GM12878 (cell line): ENCODE data around the gene TIE1. TPM values are rescaled to one million over a fixed set of nuclear protein-coding genes. Genes with fewer than 3 reads are reported as not detected.

Source experiments
- ATAC-seq: fragments of 200-7000 bp; cut with Tn5 transposase; 3 replicates; pipeline ENCODE4 v1.9.1; 2020; ENCODE audit warnings: mild to moderate bottlenecking, moderate library complexity
- BruUV-seq: library from RNA; stranded (reverse); fragments of 400-500 nt; replicated peaks from 2 replicates; lab custom pipeline; 2021; lab: Mats Ljungman, UMichigan
- CTCF ChIA-PET: fragments of 300-600 bp; sonication (Branson Sonifier 250); formaldehyde crosslinking; extraction: SDS; loops from one replicate; lab custom pipeline; 2021; ENCODE audit warnings: inconsistent platforms; lab: Yijun Ruan, JAX
- POLR2A ChIA-PET: fragments of 350-600 bp; formaldehyde crosslinking; extraction: SDS; loops from one replicate; lab custom pipeline; 2021; ENCODE audit warnings: inconsistent platforms; lab: Charles Lee
- RAD21 ChIA-PET: fragments of 300-600 bp; sonication (Branson Sonifier 250); formaldehyde crosslinking; loops from one replicate; lab custom pipeline; 2023; ENCODE audit warnings: antibody characterized with exemption; ENCODE audit not compliant: unreplicated experiment; lab: Charles Lee
- SMC1A ChIA-PET: fragments of 300-600 bp; sonication (Branson Sonifier 250); formaldehyde crosslinking; loops from one replicate; lab custom pipeline; 2023; ENCODE audit not compliant: unreplicated experiment, uncharacterized antibody; lab: Charles Lee
- DNase-seq: peaks from one replicate; pipeline ENCODE4 v3.0.0-alpha.2; 2011; ENCODE audit warnings: low read depth, low spot score
- FAIRE-seq: peaks from 3 replicates; lab custom pipeline; 2011; peaks lifted over from hg19 to GRCh38; lab: Jason Lieb, UNC
- H2AFZ ChIP-seq: 2 replicates; pipeline ENCODE4 v1.6.0; 2011; ENCODE audit warnings: low read depth, low read length, control low read depth; ENCODE audit not compliant: control insufficient read depth
- H3K27ac ChIP-seq: 2 replicates; pipeline ENCODE4 v1.5.1; 2011; ENCODE audit warnings: control low read depth; ENCODE audit not compliant: control insufficient read depth, insufficient read depth
- H3K27me3 ChIP-seq, 2 experiments: replicated peaks in 1 of 2; 2 replicates each; pipeline versions ENCODE4 v1.6.0 to v1.6.1; 2011; ENCODE audit warnings: low read length in 1 of 2; ENCODE audit not compliant: control insufficient read depth in 2 of 2, insufficient read depth in 2 of 2
- H3K36me3 ChIP-seq, 2 experiments: 2 replicates each; pipeline ENCODE4 v1.5.1; 2011; ENCODE audit warnings: low read length in 1 of 2; ENCODE audit not compliant: control insufficient read depth in 2 of 2, insufficient read depth in 2 of 2
- H3K4me1 ChIP-seq: 2 replicates; pipeline ENCODE4 v1.6.1; 2011; ENCODE audit warnings: mild to moderate bottlenecking, low read length, moderate library complexity, mixed read lengths; ENCODE audit not compliant: control insufficient read depth, insufficient read depth
- H3K4me2 ChIP-seq: 2 replicates; pipeline ENCODE4 v1.6.0; 2011; ENCODE audit warnings: control low read depth; ENCODE audit not compliant: control insufficient read depth, insufficient read depth
- H3K4me3 ChIP-seq: fragments of 200-600 bp; sonication (generic); 2 replicates; pipeline ENCODE4 v1.5.1; 2016
- H3K79me2 ChIP-seq: 2 replicates; pipeline ENCODE4 v1.6.0; 2011; ENCODE audit warnings: low read length; ENCODE audit not compliant: control insufficient read depth, insufficient read depth
- H3K9ac ChIP-seq: 2 replicates; pipeline ENCODE4 v1.8.0; 2011; ENCODE audit warnings: low read length, control low read depth, mixed read lengths; ENCODE audit not compliant: control insufficient read depth, insufficient read depth
- H3K9me3 ChIP-seq: replicated peaks from 3 replicates; pipeline ENCODE4 v1.5.1; 2011; ENCODE audit warnings: mild to moderate bottlenecking, low read length; ENCODE audit not compliant: control insufficient read depth, insufficient read depth
- H4K20me1 ChIP-seq: 2 replicates; pipeline ENCODE4 v1.6.0; 2011; ENCODE audit not compliant: control insufficient read depth, insufficient read depth
- MEF2B ChIP-seq: fragments of 450-650 bp; IDR thresholded peaks from 2 replicates; pipeline ENCODE4 v1.6.1; 2018; ENCODE audit warnings: mild to moderate bottlenecking, moderate library complexity; ENCODE audit not compliant: partially characterized antibody, poor library complexity, severe bottlenecking
- NBN ChIP-seq: fragments of 450-650 bp; IDR thresholded peaks from 2 replicates; pipeline ENCODE4 v1.6.1; 2016
- POU2F2 ChIP-seq: IDR thresholded peaks from 3 replicates; pipeline ENCODE4 v1.6.1; 2011; ENCODE audit warnings: low read depth, mild to moderate bottlenecking, low read length, borderline replicate concordance
- SIX5 ChIP-seq: IDR thresholded peaks from 2 replicates; pipeline ENCODE4 v1.6.1; 2011; ENCODE audit warnings: mild to moderate bottlenecking, low read depth, low read length, moderate library complexity; ENCODE audit not compliant: severe bottlenecking
- WGBS: methylation state at CpG from one replicate; pipeline ENCODE4 v1.1.6; 2016; ENCODE audit warnings: low lambda C conversion rate; ENCODE audit not compliant: insufficient replicate concordance, insufficient coverage; ENCODE audit errors: missing lambda C conversion rate; 5-methylcytosine and 5-hydroxymethylcytosine counted together
- in situ Hi-C: fragments of 300-500 bp; cut with MboI; formaldehyde crosslinking; loops from 9 replicates; pipeline ENCODE4 v1.14.3; 2018; ENCODE audit warnings: mixed read lengths
- intact Hi-C: fragments of 100-400 bp; cut with micrococcal nuclease; formaldehyde crosslinking; loops from one replicate; pipeline ENCODE4 v1.14.2; 2022; ENCODE audit not compliant: unreplicated experiment
- polyA plus RNA-seq, 11 experiments: library from polyadenylated mRNA; depleted of rRNA in 4 of 11; unstranded in 6 of 11; stranded (reverse) in 5 of 11; fragments of >200 nt; fragmentation: Nextera tagmentation in 4 of 11; fragmentation: Illumina TruSeq in 1 of 11; extraction: Ambion mirVana in 4 of 11; extraction: Trizol in 1 of 11; gene quantifications; 1 replicate in 1 of 11; 2 replicates in 10 of 11; pipeline versions ENCODE4 v1.2.1 to v1.2.3, GENCODE V29; 2011 to 2016; ENCODE audit warnings: inconsistent platforms in 2 of 11, missing spikeins in 2 of 11, low read depth in 1 of 11
- total RNA-seq, 4 experiments: library from RNA; depleted of rRNA in 3 of 4; stranded (reverse); fragments of >200 nt in 3 of 4; fragmentation: Illumina TruSeq in 1 of 4; extraction: Trizol in 1 of 4; gene quantifications; 2 replicates each; pipeline versions ENCODE4 v1.2.1 to v1.2.3, GENCODE V29; 2013 to 2021
- TF ChIP-seq, protein P1 (sequence below): fragments of 450-650 bp; formaldehyde crosslinking; IDR thresholded peaks from 2 replicates; pipeline ENCODE4 v1.4.0; 2022; ENCODE audit warnings: mild to moderate bottlenecking, moderate library complexity
- TF ChIP-seq, protein P2 (sequence below): fragments of 450-650 bp; IDR thresholded peaks from 2 replicates; pipeline ENCODE4 v1.6.1; 2016; ENCODE audit warnings: mild to moderate bottlenecking
- TF ChIP-seq, protein P3 (sequence below): IDR thresholded peaks from 2 replicates; pipeline ENCODE4 v1.6.1; 2012; ENCODE audit warnings: improper control_type of control experiment, low read depth, low read length; ENCODE audit not compliant: insufficient replicate concordance

The TIE1 gene
- total and polyA plus RNA-seq, 10 of the 15 experiments (the other 5 are each of a cell fraction or from before 2014, with no cell fraction given): 0.26 to 3.9 (median 1.3) TPM

DNA sequence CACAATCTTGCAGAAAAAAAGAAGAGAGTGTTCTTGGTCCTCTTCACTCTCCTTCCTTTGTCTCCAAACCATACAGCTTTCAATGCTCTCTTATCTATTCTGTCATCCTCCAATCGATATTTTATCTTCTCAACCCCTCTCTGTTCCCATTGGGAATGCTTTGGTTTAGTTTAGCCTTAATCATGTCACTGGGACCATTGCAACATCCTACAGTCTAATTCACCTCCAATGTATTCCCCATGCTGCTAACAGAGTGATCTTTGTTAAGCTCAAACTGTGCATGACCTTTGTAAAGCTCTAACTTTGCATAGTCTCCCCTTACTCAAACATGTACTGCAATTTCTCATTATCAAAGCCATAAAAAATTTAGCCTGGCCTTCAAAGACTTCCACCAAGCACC lies 39.8 kb downstream of the TIE1 start (continued):
- TF ChIP-seq, protein P1, sequence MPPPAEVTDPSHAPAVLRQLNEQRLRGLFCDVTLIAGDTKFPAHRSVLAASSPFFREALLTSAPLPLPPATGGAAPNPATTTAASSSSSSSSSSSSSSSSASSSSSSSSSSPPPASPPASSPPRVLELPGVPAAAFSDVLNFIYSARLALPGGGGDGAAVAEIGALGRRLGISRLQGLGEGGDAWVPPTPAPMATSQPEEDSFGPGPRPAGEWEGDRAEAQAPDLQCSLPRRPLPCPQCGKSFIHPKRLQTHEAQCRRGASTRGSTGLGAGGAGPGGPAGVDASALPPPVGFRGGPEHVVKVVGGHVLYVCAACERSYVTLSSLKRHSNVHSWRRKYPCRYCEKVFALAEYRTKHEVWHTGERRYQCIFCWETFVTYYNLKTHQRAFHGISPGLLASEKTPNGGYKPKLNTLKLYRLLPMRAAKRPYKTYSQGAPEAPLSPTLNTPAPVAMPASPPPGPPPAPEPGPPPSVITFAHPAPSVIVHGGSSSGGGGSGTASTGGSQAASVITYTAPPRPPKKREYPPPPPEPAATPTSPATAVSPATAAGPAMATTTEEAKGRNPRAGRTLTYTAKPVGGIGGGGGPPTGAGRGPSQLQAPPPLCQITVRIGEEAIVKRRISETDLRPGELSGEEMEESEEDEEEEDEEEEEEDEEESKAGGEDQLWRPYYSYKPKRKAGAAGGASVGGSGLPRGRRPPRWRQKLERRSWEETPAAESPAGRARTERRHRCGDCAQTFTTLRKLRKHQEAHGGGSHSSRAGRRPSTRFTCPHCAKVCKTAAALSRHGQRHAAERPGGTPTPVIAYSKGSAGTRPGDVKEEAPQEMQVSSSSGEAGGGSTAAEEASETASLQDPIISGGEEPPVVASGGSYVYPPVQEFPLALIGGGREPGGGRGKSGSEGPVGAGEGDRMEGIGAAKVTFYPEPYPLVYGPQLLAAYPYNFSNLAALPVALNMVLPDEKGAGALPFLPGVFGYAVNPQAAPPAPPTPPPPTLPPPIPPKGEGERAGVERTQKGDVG (CRISPR knock-in tag): no peak
- TF ChIP-seq, all 136 proteins: peak for 0

DNA sequence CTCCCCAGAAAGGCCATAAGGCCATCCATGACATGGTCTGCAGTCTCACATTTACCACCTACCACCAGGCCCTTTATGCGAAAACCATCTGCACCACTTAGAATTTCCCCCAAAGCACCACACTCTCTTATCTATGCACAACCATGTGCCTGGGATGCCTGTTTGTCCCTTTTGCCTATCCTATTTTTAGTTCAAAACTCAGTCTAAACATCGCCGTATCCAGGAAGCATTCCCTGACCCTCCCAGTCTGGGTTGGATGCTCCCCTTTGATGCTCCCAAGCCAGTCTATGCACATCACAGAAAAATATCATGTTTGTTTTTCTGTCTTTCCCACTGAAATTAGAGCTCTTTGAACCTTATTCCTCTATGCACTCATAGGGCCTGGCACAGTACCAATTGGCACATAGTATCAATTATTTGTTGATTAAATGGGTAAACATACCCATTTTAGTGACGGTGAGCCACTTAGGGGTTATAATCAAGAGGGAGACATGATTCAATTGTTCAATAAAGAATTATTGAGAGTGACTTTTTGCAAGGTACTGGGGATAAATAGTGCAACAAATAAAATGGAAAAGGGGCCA lies 43.6 kb downstream of the TIE1 start:
- Histone ChIP-seq H3K4me2 (no peak overlapping the region), H3K27ac (no peak overlapping the region), H3K9ac (no peak overlapping the region), H3K9me3 (no peaks in the 10 kb centered on the region), H3K4me3 (no peak overlapping the region), H3K36me3 (no peaks in the 10 kb centered on the region), H3K4me1 (no peaks in the 10 kb centered on the region), H3K27me3 (no peaks in the 10 kb centered on the region), H4K20me1 (no peaks in the 10 kb centered on the region), H3K79me2 (no peaks in the 10 kb centered on the region), H2AFZ (no peak overlapping the region)
- POLR2A ChIA-PET: no interaction called here
- ATAC-seq (no peak), FAIRE-seq (no peak), DNase-seq (no peak)
- TF ChIP-seq POU2F2 (no peak), NBN (no peak), SIX5 (no peak), MEF2B (no peak)
- TF ChIP-seq, protein P2, sequence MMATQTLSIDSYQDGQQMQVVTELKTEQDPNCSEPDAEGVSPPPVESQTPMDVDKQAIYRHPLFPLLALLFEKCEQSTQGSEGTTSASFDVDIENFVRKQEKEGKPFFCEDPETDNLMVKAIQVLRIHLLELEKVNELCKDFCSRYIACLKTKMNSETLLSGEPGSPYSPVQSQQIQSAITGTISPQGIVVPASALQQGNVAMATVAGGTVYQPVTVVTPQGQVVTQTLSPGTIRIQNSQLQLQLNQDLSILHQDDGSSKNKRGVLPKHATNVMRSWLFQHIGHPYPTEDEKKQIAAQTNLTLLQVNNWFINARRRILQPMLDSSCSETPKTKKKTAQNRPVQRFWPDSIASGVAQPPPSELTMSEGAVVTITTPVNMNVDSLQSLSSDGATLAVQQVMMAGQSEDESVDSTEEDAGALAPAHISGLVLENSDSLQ: no peak
- TF ChIP-seq, protein P3, sequence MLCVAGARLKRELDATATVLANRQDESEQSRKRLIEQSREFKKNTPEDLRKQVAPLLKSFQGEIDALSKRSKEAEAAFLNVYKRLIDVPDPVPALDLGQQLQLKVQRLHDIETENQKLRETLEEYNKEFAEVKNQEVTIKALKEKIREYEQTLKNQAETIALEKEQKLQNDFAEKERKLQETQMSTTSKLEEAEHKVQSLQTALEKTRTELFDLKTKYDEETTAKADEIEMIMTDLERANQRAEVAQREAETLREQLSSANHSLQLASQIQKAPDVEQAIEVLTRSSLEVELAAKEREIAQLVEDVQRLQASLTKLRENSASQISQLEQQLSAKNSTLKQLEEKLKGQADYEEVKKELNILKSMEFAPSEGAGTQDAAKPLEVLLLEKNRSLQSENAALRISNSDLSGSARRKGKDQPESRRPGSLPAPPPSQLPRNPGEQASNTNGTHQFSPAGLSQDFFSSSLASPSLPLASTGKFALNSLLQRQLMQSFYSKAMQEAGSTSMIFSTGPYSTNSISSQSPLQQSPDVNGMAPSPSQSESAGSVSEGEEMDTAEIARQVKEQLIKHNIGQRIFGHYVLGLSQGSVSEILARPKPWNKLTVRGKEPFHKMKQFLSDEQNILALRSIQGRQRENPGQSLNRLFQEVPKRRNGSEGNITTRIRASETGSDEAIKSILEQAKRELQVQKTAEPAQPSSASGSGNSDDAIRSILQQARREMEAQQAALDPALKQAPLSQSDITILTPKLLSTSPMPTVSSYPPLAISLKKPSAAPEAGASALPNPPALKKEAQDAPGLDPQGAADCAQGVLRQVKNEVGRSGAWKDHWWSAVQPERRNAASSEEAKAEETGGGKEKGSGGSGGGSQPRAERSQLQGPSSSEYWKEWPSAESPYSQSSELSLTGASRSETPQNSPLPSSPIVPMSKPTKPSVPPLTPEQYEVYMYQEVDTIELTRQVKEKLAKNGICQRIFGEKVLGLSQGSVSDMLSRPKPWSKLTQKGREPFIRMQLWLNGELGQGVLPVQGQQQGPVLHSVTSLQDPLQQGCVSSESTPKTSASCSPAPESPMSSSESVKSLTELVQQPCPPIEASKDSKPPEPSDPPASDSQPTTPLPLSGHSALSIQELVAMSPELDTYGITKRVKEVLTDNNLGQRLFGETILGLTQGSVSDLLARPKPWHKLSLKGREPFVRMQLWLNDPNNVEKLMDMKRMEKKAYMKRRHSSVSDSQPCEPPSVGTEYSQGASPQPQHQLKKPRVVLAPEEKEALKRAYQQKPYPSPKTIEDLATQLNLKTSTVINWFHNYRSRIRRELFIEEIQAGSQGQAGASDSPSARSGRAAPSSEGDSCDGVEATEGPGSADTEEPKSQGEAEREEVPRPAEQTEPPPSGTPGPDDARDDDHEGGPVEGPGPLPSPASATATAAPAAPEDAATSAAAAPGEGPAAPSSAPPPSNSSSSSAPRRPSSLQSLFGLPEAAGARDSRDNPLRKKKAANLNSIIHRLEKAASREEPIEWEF: no peak
- in situ Hi-C loops: no loop called here
- RAD21 ChIA-PET: no interaction called here
- intact Hi-C loops: no loop called here
- CTCF ChIA-PET: interaction anchor here (1.0 to 1.1 kb wide), 2 partner anchors 9 to 105 kb away, joined by 3 read pairs; no protein-coding TSS in a partner anchor
- WGBS: 68% methylated on average over 4 of the region's 4 CpGs
- SMC1A ChIA-PET: interaction anchor here (1.5 kb wide), 1 partner anchor 101 kb away, joined by 3 read pairs; no protein-coding TSS in a partner anchor
- no TSS peak for BruUV-seq
